ENCODE results near the gene MYH15. TPM values are rescaled to one million over a fixed set of nuclear protein-coding genes. Genes with fewer than 3 reads are reported as not detected.

Gene MYH15
- total and polyA plus RNA-seq, 2 of the 8 experiments (the other 6 are each of a cell fraction or from before 2014, with no cell fraction given) = under 0.01 TPM; not detected in 1

GRCh38 chr3:108455212-108455705, 55.1 kb downstream of the MYH15 start:
- no peak overlapping the region for H4K8ac ChIP-seq (ENCODE audit: extremely low read depth, insufficient read depth, low read length)
- no peak overlapping the region for H3K23ac ChIP-seq (ENCODE audit: insufficient read length)
- no peaks in the 10 kb centered on the region for H3K23me2 ChIP-seq (ENCODE audit: low read depth, low read length)
- no peak overlapping the region for H3K4me3 ChIP-seq (ENCODE audit: extremely low read depth in 1 of 4, insufficient read depth in 2 of 4, low read depth in 3 of 4, low read length in 4 of 4)
- CTCF ChIA-PET (ENCODE audit: partially characterized antibody) = no interaction called here
- DNase-seq (ENCODE audit: low read depth in 1 of 2, low spot score in 2 of 2) (no peak), FAIRE-seq (no peak)
- no peak overlapping the region for H2AFZ ChIP-seq (ENCODE audit: low read length)
- no peak overlapping the region for H3K4ac ChIP-seq (replicated peaks; ENCODE audit: insufficient read length, low read depth, low read length)
- no peak overlapping the region for H2AK5ac ChIP-seq (ENCODE audit: low read depth, low read length)
- 92% methylated on average over 2 of the region's 2 CpGs; no CpG with 5 or more reads in 1 of the 2 experiments for WGBS, 2 experiments (ENCODE audit: extremely low coverage in 1 of 2, insufficient coverage in 1 of 2, insufficient read length in 1 of 2, insufficient replicate concordance in 2 of 2, low coverage in 1 of 2, low lambda C conversion rate in 2 of 2, missing lambda C conversion rate in 1 of 2)
- no peak overlapping the region for H3K18ac ChIP-seq (ENCODE audit: extremely low read depth, low read length)
- no peaks in the 10 kb centered on the region for H3K9me3 ChIP-seq (ENCODE audit: insufficient read depth in 2 of 2, low read depth in 1 of 2, low read length in 1 of 2)
- no peak overlapping the region for H3K56ac ChIP-seq (replicated peaks; ENCODE audit: insufficient read length, low read depth, low read length)
- H2BK15ac ChIP-seq (ENCODE audit: low read length) = no peak overlapping the region
- H2BK5ac ChIP-seq (ENCODE audit: low read depth, low read length) = no peak overlapping the region
- no peak overlapping the region for H3K27ac ChIP-seq (ENCODE audit: low read depth, low read length)
- H3K79me1 ChIP-seq (ENCODE audit: low read depth, low read length) = no peaks in the 10 kb centered on the region
- H3K14ac ChIP-seq (ENCODE audit: insufficient read length) = no peak overlapping the region
- POLR2A ChIA-PET (ENCODE audit: partially characterized antibody) = no interaction called here
- H3K4me1 ChIP-seq (replicated peaks in 1 of 4; ENCODE audit: control insufficient read depth in 3 of 4, insufficient read depth in 4 of 4, low read length in 3 of 4) = peaks cover 0 to 3% (median 0%) of the 10 kb centered on the region in 4 experiments; a peak in 1 of 7 replicates
- no peak overlapping the region for H2BK20ac ChIP-seq (ENCODE audit: low read length)
- no peaks in the 10 kb centered on the region for H3K79me2 ChIP-seq (ENCODE audit: control insufficient read depth in 1 of 2, insufficient read depth in 2 of 2, low read length in 2 of 2)
- no peaks in the 10 kb centered on the region for H3K27me3 ChIP-seq (replicated peaks in 1 of 4; ENCODE audit: control insufficient read depth in 3 of 4, extremely low read depth in 1 of 4, insufficient read depth in 3 of 4, low read length in 3 of 4)
- no peak overlapping the region for H2BK120ac ChIP-seq (replicated peaks; ENCODE audit: low read depth, low read length)
- no peak overlapping the region for H2BK12ac ChIP-seq (ENCODE audit: low read depth, low read length)
- H4K91ac ChIP-seq (replicated peaks; ENCODE audit: insufficient read length, low read length) = no peak overlapping the region
- no peak overlapping the region for H3K9ac ChIP-seq (replicated peaks in 1 of 4; ENCODE audit: extremely low read depth in 1 of 4, low read depth in 3 of 4, low read length in 3 of 4)
- no peaks in the 10 kb centered on the region for H4K20me1 ChIP-seq (replicated peaks in 1 of 2; ENCODE audit: control insufficient read depth in 1 of 2, insufficient read depth in 2 of 2, low read length in 2 of 2)
- no peak overlapping the region for H4K5ac ChIP-seq (ENCODE audit: insufficient read length, low read depth, low read length)
- H3K4me2 ChIP-seq (ENCODE audit: insufficient read depth in 1 of 2, low read depth in 2 of 2, low read length in 2 of 2) = no peak overlapping the region
- H3K36me3 ChIP-seq (ENCODE audit: control insufficient read depth in 2 of 4, insufficient read depth in 4 of 4, low read length in 3 of 4) = no peaks in the 10 kb centered on the region
- TF ChIP-seq BACH1 (IDR thresholded peaks at IDR 0.05; ENCODE audit: low read length) (no peak), ASH2L (IDR thresholded peaks at IDR 0.05; ENCODE audit: low read length) (no peak), MAX (IDR thresholded peaks at IDR 0.05) (no peak), BCL11A (IDR thresholded peaks at IDR 0.05; ENCODE audit: low read depth in 2 of 2, low read length in 2 of 2) (no peak), EZH2 (IDR thresholded peaks at IDR 0.05; ENCODE audit: low read depth, low read length, severe bottlenecking) (no peak), CREB1 (IDR thresholded peaks at IDR 0.05) (no peak), SIN3A (conservative IDR thresholded peaks at IDR 0.05 in 1 of 2, IDR thresholded peaks at IDR 0.05 in 1 of 2; ENCODE audit: low read depth in 1 of 2, low read length in 2 of 2) (no peak), SIRT6 (IDR thresholded peaks at IDR 0.05; ENCODE audit: low read length) (no peak), HDAC6 (IDR thresholded peaks at IDR 0.05; ENCODE audit: low read depth, low read length) (no peak), SIX5 (IDR thresholded peaks at IDR 0.05; ENCODE audit: low read depth, low read length) (no peak), SP1 (IDR thresholded peaks at IDR 0.05; ENCODE audit: low read depth, low read length) (no peak), ZNF274 (IDR thresholded peaks at IDR 0.05; ENCODE audit: borderline replicate concordance, extremely low read depth, low read length) (no peak), NANOG (IDR thresholded peaks at IDR 0.05; ENCODE audit: insufficient read depth, low read depth, low read length, poor library complexity, severe bottlenecking) (no peak), USF2 (IDR thresholded peaks at IDR 0.05; ENCODE audit: low read length) (no peak)
